Neutrophil (primary cell): ENCODE measurements around the gene ACADM.

Experiments used
- H3K27ac ChIP-seq: fragments of 200-600 bp; sonication (generic); 2 replicates; pipeline ENCODE4 v1.5.1; 2016; ENCODE audit warnings: mild to moderate bottlenecking, moderate library complexity
- H3K27me3 ChIP-seq: fragments of 200-600 bp; sonication (generic); 2 replicates; pipeline ENCODE4 v1.6.0; 2016; ENCODE audit warnings: mild to moderate bottlenecking
- H3K36me3 ChIP-seq: fragments of 200-600 bp; sonication (generic); 2 replicates; pipeline ENCODE4 v1.5.1; 2017
- H3K4me1 ChIP-seq, 2 experiments: fragments of 200-600 bp in 1 of 2; sonication (generic) in 1 of 2; 1 replicate in 1 of 2; 2 replicates in 1 of 2; pipeline versions ENCODE4 v1.5.1 to v1.6.1; 2013 to 2016; ENCODE audit warnings: low read depth in 1 of 2, low read length in 1 of 2, mild to moderate bottlenecking in 1 of 2, moderate library complexity in 1 of 2; ENCODE audit not compliant: control insufficient read depth in 1 of 2, insufficient read depth in 1 of 2
- H3K4me3 ChIP-seq, 2 experiments: fragments of 200-600 bp in 1 of 2; sonication (generic) in 1 of 2; 1 replicate in 1 of 2; 2 replicates in 1 of 2; pipeline ENCODE4 v1.5.1; 2013 to 2016; ENCODE audit warnings: low read depth in 1 of 2, low read length in 1 of 2, mild to moderate bottlenecking in 1 of 2, moderate library complexity in 1 of 2
- H3K9me3 ChIP-seq: fragments of 200-600 bp; sonication (generic); 2 replicates; pipeline ENCODE4 v1.5.1; 2016
- TF ChIP-seq, protein P1 (sequence below): fragments of 200-600 bp; sonication (generic); IDR thresholded peaks from 2 replicates; pipeline ENCODE4 v1.5.1; 2016; ENCODE audit warnings: antibody characterized with exemption

ACADM gene

DNA sequence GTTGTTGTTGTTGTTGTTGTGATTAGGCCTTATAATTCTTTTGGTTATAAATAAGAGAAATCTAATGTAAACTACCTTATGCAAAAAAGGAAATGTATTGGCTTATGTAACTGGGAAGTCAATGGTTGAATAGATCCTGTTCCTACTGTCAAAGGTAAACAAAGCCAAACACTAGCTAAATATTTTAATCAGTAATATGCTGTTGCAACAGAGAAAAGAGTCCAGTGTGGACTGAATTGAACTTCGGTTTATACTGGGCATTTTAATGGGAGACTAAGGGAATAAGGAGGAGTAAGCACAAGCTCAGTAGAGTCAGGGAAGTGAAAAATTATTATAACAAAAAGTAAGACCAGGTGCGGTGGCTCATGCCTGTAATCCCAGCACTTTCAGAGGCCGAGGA lies 87.6 kb downstream of the ACADM start:
- Histone ChIP-seq H3K36me3 (no peaks in the 10 kb centered on the region), H3K4me1 (no peaks in the 10 kb centered on the region), H3K9me3 (no peaks in the 10 kb centered on the region), H3K4me3 (no peak overlapping the region), H3K27me3 (no peaks in the 10 kb centered on the region), H3K27ac (no peak overlapping the region)
- TF ChIP-seq, protein P1, sequence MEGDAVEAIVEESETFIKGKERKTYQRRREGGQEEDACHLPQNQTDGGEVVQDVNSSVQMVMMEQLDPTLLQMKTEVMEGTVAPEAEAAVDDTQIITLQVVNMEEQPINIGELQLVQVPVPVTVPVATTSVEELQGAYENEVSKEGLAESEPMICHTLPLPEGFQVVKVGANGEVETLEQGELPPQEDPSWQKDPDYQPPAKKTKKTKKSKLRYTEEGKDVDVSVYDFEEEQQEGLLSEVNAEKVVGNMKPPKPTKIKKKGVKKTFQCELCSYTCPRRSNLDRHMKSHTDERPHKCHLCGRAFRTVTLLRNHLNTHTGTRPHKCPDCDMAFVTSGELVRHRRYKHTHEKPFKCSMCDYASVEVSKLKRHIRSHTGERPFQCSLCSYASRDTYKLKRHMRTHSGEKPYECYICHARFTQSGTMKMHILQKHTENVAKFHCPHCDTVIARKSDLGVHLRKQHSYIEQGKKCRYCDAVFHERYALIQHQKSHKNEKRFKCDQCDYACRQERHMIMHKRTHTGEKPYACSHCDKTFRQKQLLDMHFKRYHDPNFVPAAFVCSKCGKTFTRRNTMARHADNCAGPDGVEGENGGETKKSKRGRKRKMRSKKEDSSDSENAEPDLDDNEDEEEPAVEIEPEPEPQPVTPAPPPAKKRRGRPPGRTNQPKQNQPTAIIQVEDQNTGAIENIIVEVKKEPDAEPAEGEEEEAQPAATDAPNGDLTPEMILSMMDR, result no peak
